H9 (cell line): ENCODE results near the gene NPIPB6. TPM values are rescaled to one million over a fixed set of nuclear protein-coding genes. Genes with fewer than 3 reads are reported as not detected.

ENCODE experiments used
- DNase-seq: peaks from one replicate; pipeline ENCODE4 v3.0.0-alpha.2; 2017
- H2AFZ ChIP-seq: one replicate; pipeline ENCODE4 v1.6.1; 2013; ENCODE audit warnings: mild to moderate bottlenecking, low read length, control low read depth, moderate library complexity
- H2AK5ac ChIP-seq: 2 replicates; pipeline ENCODE4 v1.6.1; 2013; ENCODE audit warnings: low read length, control low read depth, mixed read lengths; ENCODE audit not compliant: insufficient read length
- H2BK120ac ChIP-seq: one replicate; pipeline ENCODE4 v1.6.1; 2013; ENCODE audit warnings: low read depth, mild to moderate bottlenecking, low read length, control low read depth, inconsistent platforms; ENCODE audit not compliant: poor library complexity, severe bottlenecking
- H2BK12ac ChIP-seq: 2 replicates; pipeline ENCODE4 v1.6.1; 2013; ENCODE audit warnings: low read length, control low read depth, mixed read lengths, low read depth; ENCODE audit not compliant: insufficient read length
- H2BK15ac ChIP-seq: 2 replicates; pipeline ENCODE4 v1.6.1; 2013; ENCODE audit warnings: low read depth, low read length, control low read depth
- H2BK20ac ChIP-seq: one replicate; pipeline ENCODE4 v1.6.1; 2013; ENCODE audit warnings: low read depth, mild to moderate bottlenecking, low read length, control low read depth, inconsistent platforms; ENCODE audit not compliant: poor library complexity, severe bottlenecking
- H2BK5ac ChIP-seq: 2 replicates; pipeline ENCODE4 v1.6.1; 2013; ENCODE audit warnings: low read length, control low read depth, mixed read lengths; ENCODE audit not compliant: insufficient read length
- H3K14ac ChIP-seq: 2 replicates; pipeline ENCODE4 v1.6.1; 2013; ENCODE audit warnings: low read length, control low read depth; ENCODE audit not compliant: insufficient read depth
- H3K18ac ChIP-seq: 2 replicates; pipeline ENCODE4 v1.6.1; 2013; ENCODE audit warnings: low read depth, mild to moderate bottlenecking, mixed read lengths, low read length, control low read depth; ENCODE audit not compliant: insufficient read length
- H3K23ac ChIP-seq: 2 replicates; pipeline ENCODE4 v1.6.1; 2013; ENCODE audit warnings: low read length, control low read depth, mixed read lengths, low read depth; ENCODE audit not compliant: insufficient read length
- H3K23me2 ChIP-seq: 2 replicates; pipeline ENCODE4 v1.6.1; 2013; ENCODE audit warnings: low read depth, mild to moderate bottlenecking, mixed read lengths, low read length, control low read depth; ENCODE audit not compliant: insufficient read length, poor library complexity, severe bottlenecking
- H3K27ac ChIP-seq: 2 replicates; pipeline ENCODE4 v1.5.1; 2013; ENCODE audit warnings: low read length, control low read depth, mixed read lengths, low read depth; ENCODE audit not compliant: insufficient read length
- H3K27me3 ChIP-seq: 2 replicates; pipeline ENCODE4 v1.6.1; 2013; ENCODE audit warnings: low read length, control low read depth, inconsistent platforms; ENCODE audit not compliant: insufficient read depth
- H3K4ac ChIP-seq: 2 replicates; pipeline ENCODE4 v1.6.1; 2013; ENCODE audit warnings: low read depth, mild to moderate bottlenecking, control low read depth, inconsistent platforms, low read length, moderate library complexity
- H3K4me1 ChIP-seq: 2 replicates; pipeline ENCODE4 v1.6.1; 2013; ENCODE audit warnings: low read length, control low read depth, inconsistent platforms; ENCODE audit not compliant: insufficient read depth
- H3K4me2 ChIP-seq: 2 replicates; pipeline ENCODE4 v1.6.1; 2013; ENCODE audit warnings: low read length, control low read depth, mixed read lengths; ENCODE audit not compliant: insufficient read length, insufficient read depth
- H3K56ac ChIP-seq: 2 replicates; pipeline ENCODE4 v1.6.1; 2013; ENCODE audit warnings: low read depth, mild to moderate bottlenecking, mixed read lengths, low read length, control low read depth; ENCODE audit not compliant: insufficient read length
- H3K79me1 ChIP-seq: 2 replicates; pipeline ENCODE4 v1.6.1; 2013; ENCODE audit warnings: low read depth, mild to moderate bottlenecking, moderate library complexity, low read length, control low read depth, inconsistent platforms; ENCODE audit not compliant: insufficient read depth, poor library complexity, severe bottlenecking
- H3K79me2 ChIP-seq: 2 replicates; pipeline ENCODE4 v1.6.1; 2013; ENCODE audit warnings: low read length, control low read depth, inconsistent platforms; ENCODE audit not compliant: insufficient read depth
- H3K9ac ChIP-seq: 2 replicates; pipeline ENCODE4 v1.6.1; 2013; ENCODE audit warnings: low read length, control low read depth, mixed read lengths; ENCODE audit not compliant: insufficient read length; ENCODE audit errors: extremely low read depth
- H3K9me3 ChIP-seq: one replicate; pipeline ENCODE4 v1.6.1; 2013; ENCODE audit warnings: low read depth, low read length, inconsistent platforms; ENCODE audit not compliant: control insufficient read depth
- H3T11ph ChIP-seq: one replicate; pipeline ENCODE4 v1.6.1; 2013; ENCODE audit warnings: mild to moderate bottlenecking, low read length, control low read depth, inconsistent platforms
- H4K20me1 ChIP-seq: one replicate; pipeline ENCODE4 v1.6.1; 2013; ENCODE audit not compliant: control insufficient read depth, insufficient read length, insufficient read depth
- H4K5ac ChIP-seq: 2 replicates; pipeline ENCODE4 v1.6.1; 2013; ENCODE audit warnings: low read depth, mild to moderate bottlenecking, mixed read lengths, low read length, control low read depth; ENCODE audit not compliant: insufficient read length
- H4K8ac ChIP-seq: replicated peaks from 2 replicates; pipeline ENCODE4 v1.6.1; 2013; ENCODE audit warnings: low read length, control low read depth, mixed read lengths, low read depth; ENCODE audit not compliant: insufficient read length
- H4K91ac ChIP-seq: 2 replicates; pipeline ENCODE4 v1.6.1; 2013; ENCODE audit warnings: low read depth, mild to moderate bottlenecking, moderate library complexity, mixed read lengths, low read length, control low read depth; ENCODE audit not compliant: insufficient read length
- H3K27ac Mint-ChIP-seq, 3 experiments: 2 replicates in 2 of 3; 3 replicates in 1 of 3; pipeline ENCODE4 v1.8.0; 2020 to 2021; ENCODE audit warnings: mixed read lengths in 3 of 3, mild to moderate bottlenecking in 1 of 3, moderate library complexity in 1 of 3
- H3K27me3 Mint-ChIP-seq: 2 replicates; pipeline ENCODE4 v1.8.0; 2021; ENCODE audit warnings: low read depth, mild to moderate bottlenecking, moderate library complexity, mixed read lengths
- H3K36me3 Mint-ChIP-seq, 3 experiments: 2 replicates in 2 of 3; 3 replicates in 1 of 3; pipeline ENCODE4 v1.8.0; 2020 to 2021; ENCODE audit warnings: low read depth in 3 of 3, mixed read lengths in 3 of 3; ENCODE audit not compliant: insufficient read depth in 1 of 3
- H3K4me1 Mint-ChIP-seq, 2 experiments: 2 replicates each; pipeline ENCODE4 v1.8.0; 2020; ENCODE audit warnings: mixed read lengths in 2 of 2
- H3K4me3 Mint-ChIP-seq, 2 experiments: 2 replicates in 1 of 2; 3 replicates in 1 of 2; pipeline ENCODE4 v1.8.0; 2020 to 2021; ENCODE audit warnings: mild to moderate bottlenecking in 2 of 2, mixed read lengths in 2 of 2, moderate library complexity in 1 of 2
- H3K9me3 Mint-ChIP-seq, 2 experiments: 2 replicates in 1 of 2; 3 replicates in 1 of 2; pipeline ENCODE4 v1.8.0; 2020; ENCODE audit warnings: mild to moderate bottlenecking in 2 of 2, mixed read lengths in 2 of 2, moderate library complexity in 1 of 2
- WGBS: extraction: QIAGEN DNeasy Blood & Tissue Kit; methylation state at CpG from one replicate; pipeline ENCODE4 v1.1.7; 2013; ENCODE audit warnings: missing lambda C conversion rate, low lambda C conversion rate, mixed read lengths; ENCODE audit not compliant: insufficient read length; ENCODE audit errors: extremely low coverage; 5-methylcytosine and 5-hydroxymethylcytosine counted together
- total RNA-seq: library from RNA; stranded (reverse); gene quantifications from 2 replicates; pipeline ENCODE4 v1.2.1, GENCODE V29; 2021
- TF ChIP-seq, protein P1 (sequence below): fragments of 200-600 bp; sonication (generic); conservative IDR thresholded peaks from 3 replicates; pipeline ENCODE4 v1.8.0; 2021; ENCODE audit warnings: antibody characterized with exemption, mild to moderate bottlenecking

Gene NPIPB6
- total RNA-seq, 1 experiment from 2014 or later, result 5.2 TPM

DNA sequence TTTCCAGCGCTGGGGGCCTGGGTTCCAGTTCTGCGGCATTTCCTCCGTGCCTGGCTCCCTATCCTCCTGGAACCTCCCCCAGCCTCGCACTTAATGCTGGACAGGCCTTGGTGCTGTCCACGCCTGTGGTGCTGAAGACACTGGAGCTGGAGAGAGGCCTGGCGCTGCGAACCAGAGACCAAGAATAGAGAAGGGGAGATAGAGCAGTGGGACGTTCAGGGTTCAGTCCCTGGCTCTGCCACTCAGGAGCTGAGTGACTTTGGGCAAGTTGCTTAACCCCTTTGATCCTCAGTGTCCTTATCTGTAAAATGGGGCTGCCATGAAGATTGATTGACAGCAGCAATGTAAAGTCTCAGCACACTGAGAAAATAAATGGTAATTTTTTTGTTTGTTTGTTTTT, 59.1 kb downstream of the NPIPB6 start:
- H4K8ac ChIP-seq, result no peak overlapping the region
- H3K4me1 Mint-ChIP-seq, result peaks cover 4 to 12% of the 10 kb centered on the region in 2 experiments

More for the DNA sequence above, 59.1 kb downstream of the NPIPB6 start:
- H3T11ph ChIP-seq, result no peak overlapping the region
- Mint-ChIP-seq H3K9me3 (peaks cover 0 to 5% of the 10 kb centered on the region in 2 experiments; a peak in 1 of 5 replicates), H3K27me3 (no peaks in the 10 kb centered on the region), H3K36me3 (peaks cover 40 to 58% (median 41%) of the 10 kb centered on the region in 3 experiments), H3K27ac (no peak overlapping the region), H3K4me3 (no peak overlapping the region)
- H2BK12ac ChIP-seq, result no peak overlapping the region
- no peak overlapping the region for H2AK5ac ChIP-seq
- no peak overlapping the region for H4K5ac ChIP-seq
- no peak overlapping the region for H3K4me2 ChIP-seq
- no peak overlapping the region for H3K14ac ChIP-seq
- peaks cover 9% of the 10 kb centered on the region; the same call in 1 of the 2 replicates for H3K79me2 ChIP-seq
- H3K9me3 ChIP-seq, result no peaks in the 10 kb centered on the region
- no peak overlapping the region for H3K27ac ChIP-seq
- WGBS, result no CpG with 5 or more reads among the region's 8 CpGs
- peaks cover 4% of the 10 kb centered on the region for H4K20me1 ChIP-seq
- H2BK120ac ChIP-seq, result no peak overlapping the region
- H3K79me1 ChIP-seq, result peaks cover 15% of the 10 kb centered on the region
- no peaks in the 10 kb centered on the region for H3K23me2 ChIP-seq
- no peak overlapping the region for H2AFZ ChIP-seq
- peak; percentile 50 for DNase-seq
- H3K9ac ChIP-seq, result no peak overlapping the region
- no peak overlapping the region for H2BK5ac ChIP-seq
- TF ChIP-seq, protein P1, sequence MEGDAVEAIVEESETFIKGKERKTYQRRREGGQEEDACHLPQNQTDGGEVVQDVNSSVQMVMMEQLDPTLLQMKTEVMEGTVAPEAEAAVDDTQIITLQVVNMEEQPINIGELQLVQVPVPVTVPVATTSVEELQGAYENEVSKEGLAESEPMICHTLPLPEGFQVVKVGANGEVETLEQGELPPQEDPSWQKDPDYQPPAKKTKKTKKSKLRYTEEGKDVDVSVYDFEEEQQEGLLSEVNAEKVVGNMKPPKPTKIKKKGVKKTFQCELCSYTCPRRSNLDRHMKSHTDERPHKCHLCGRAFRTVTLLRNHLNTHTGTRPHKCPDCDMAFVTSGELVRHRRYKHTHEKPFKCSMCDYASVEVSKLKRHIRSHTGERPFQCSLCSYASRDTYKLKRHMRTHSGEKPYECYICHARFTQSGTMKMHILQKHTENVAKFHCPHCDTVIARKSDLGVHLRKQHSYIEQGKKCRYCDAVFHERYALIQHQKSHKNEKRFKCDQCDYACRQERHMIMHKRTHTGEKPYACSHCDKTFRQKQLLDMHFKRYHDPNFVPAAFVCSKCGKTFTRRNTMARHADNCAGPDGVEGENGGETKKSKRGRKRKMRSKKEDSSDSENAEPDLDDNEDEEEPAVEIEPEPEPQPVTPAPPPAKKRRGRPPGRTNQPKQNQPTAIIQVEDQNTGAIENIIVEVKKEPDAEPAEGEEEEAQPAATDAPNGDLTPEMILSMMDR, result no peak
- H3K27me3 ChIP-seq, result no peaks in the 10 kb centered on the region
- H3K56ac ChIP-seq, result no peak overlapping the region
- H2BK20ac ChIP-seq, result no peak overlapping the region
- no peak overlapping the region for H3K4ac ChIP-seq
- no peak overlapping the region for H3K18ac ChIP-seq
- H3K23ac ChIP-seq, result no peak overlapping the region
- H2BK15ac ChIP-seq, result no peak overlapping the region
- H3K4me1 ChIP-seq, result no peaks in the 10 kb centered on the region
- H4K91ac ChIP-seq, result no peak overlapping the region
